DND-41 (cell line): ENCODE results near the gene UBE2N.

Source experiments
- ATAC-seq: fragments of 200-7000 bp; cut with Tn5 transposase; 3 replicates; pipeline ENCODE4 v1.9.1; 2021; ENCODE audit warnings: low read depth; ENCODE audit not compliant: insufficient read depth
- DNase-seq: peaks from one replicate; pipeline ENCODE4 v3.0.0-alpha.2; 2020
- H2AFZ ChIP-seq: 2 replicates; pipeline ENCODE4 v1.6.0; 2012; ENCODE audit warnings: low read depth, low read length
- H3K27ac ChIP-seq: 2 replicates; pipeline ENCODE4 v1.5.1; 2012; ENCODE audit warnings: low read length, inconsistent platforms
- H3K27me3 ChIP-seq: fragments of 200-600 bp; sonication (generic); 2 replicates; pipeline ENCODE4 v1.6.0; 2012; ENCODE audit warnings: low read length, mild to moderate bottlenecking, inconsistent platforms; ENCODE audit not compliant: insufficient read depth, poor library complexity
- H3K36me3 ChIP-seq: 2 replicates; pipeline ENCODE4 v1.5.1; 2012; ENCODE audit warnings: low read length, inconsistent platforms; ENCODE audit not compliant: insufficient read depth
- H3K4me1 ChIP-seq: 2 replicates; pipeline ENCODE4 v1.5.1; 2012; ENCODE audit warnings: mild to moderate bottlenecking, low read length; ENCODE audit not compliant: insufficient read depth
- H3K4me2 ChIP-seq: 2 replicates; pipeline ENCODE4 v1.6.0; 2012; ENCODE audit warnings: mild to moderate bottlenecking, moderate library complexity, low read length, inconsistent platforms; ENCODE audit not compliant: insufficient read depth
- H3K4me3 ChIP-seq, 2 experiments: fragments of 200-600 bp in 1 of 2; shearing (Covaris generic) in 1 of 2; 2 replicates each; pipeline ENCODE4 v1.5.1; 2012 to 2016; ENCODE audit warnings: inconsistent platforms in 2 of 2, low read length in 2 of 2, mild to moderate bottlenecking in 2 of 2, low read depth in 1 of 2, moderate library complexity in 1 of 2
- H3K79me2 ChIP-seq: 2 replicates; pipeline ENCODE4 v1.6.0; 2012; ENCODE audit warnings: low read length, inconsistent platforms; ENCODE audit not compliant: insufficient read depth
- H3K9ac ChIP-seq: 2 replicates; pipeline ENCODE4 v1.6.0; 2012; ENCODE audit warnings: low read depth, mild to moderate bottlenecking, inconsistent platforms, low read length, moderate library complexity
- H3K9me3 ChIP-seq: 2 replicates; pipeline ENCODE4 v1.5.1; 2012; ENCODE audit warnings: low read length, moderate library complexity, mild to moderate bottlenecking, inconsistent platforms; ENCODE audit not compliant: insufficient read depth, severe bottlenecking
- H4K20me1 ChIP-seq: 2 replicates; pipeline ENCODE4 v1.6.0; 2012; ENCODE audit warnings: low read length; ENCODE audit not compliant: insufficient read depth
- EZH2 ChIP-seq: IDR thresholded peaks from 3 replicates; pipeline ENCODE4 v1.6.1; 2012; ENCODE audit warnings: borderline replicate concordance, low read depth, mild to moderate bottlenecking, moderate library complexity, low read length, inconsistent platforms; ENCODE audit not compliant: severe bottlenecking
- TF ChIP-seq, protein P1 (sequence below): IDR thresholded peaks from 2 replicates; pipeline ENCODE4 v1.5.1; 2012; ENCODE audit warnings: borderline replicate concordance, low read length, moderate library complexity, mild to moderate bottlenecking; ENCODE audit not compliant: poor library complexity, severe bottlenecking; ENCODE audit errors: extremely low read depth

Gene UBE2N

DNA sequence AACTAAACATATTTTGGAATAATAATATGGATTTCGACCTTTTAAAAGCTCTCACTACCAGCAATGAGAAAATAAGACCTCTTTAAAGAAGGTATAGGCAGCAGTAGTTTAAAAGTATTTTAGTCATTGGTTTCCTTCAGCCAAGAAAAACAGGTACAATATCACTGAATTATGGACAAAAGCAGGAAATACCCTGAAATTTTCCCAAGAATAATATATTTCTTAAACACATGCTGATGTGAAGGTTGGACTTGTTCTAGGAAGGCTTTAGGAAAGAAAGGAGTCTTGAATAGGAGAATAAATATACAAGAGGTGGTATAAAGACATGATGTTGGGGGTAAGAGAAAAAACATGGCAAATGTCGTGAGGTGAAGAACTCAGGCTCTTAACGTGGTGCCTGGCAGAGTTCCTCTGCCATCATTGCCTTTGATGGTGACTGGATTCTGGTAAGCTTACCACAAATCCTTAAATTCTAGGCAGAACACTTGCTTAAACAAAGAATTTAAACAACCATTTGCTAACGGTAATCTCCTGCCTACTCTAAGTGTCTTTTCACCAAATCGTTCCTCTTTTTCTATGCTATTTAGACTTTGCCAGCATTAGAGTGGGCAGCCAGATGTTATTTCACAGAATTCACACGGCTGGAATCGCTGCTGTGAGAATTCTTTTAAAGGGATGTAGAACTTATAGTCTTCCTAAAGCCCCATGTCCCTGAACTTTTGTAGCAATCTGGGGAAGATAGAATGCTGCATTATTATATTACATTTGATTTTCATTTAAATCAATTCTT, 75.9 kb downstream of the UBE2N start:
- TF ChIP-seq, protein P1, sequence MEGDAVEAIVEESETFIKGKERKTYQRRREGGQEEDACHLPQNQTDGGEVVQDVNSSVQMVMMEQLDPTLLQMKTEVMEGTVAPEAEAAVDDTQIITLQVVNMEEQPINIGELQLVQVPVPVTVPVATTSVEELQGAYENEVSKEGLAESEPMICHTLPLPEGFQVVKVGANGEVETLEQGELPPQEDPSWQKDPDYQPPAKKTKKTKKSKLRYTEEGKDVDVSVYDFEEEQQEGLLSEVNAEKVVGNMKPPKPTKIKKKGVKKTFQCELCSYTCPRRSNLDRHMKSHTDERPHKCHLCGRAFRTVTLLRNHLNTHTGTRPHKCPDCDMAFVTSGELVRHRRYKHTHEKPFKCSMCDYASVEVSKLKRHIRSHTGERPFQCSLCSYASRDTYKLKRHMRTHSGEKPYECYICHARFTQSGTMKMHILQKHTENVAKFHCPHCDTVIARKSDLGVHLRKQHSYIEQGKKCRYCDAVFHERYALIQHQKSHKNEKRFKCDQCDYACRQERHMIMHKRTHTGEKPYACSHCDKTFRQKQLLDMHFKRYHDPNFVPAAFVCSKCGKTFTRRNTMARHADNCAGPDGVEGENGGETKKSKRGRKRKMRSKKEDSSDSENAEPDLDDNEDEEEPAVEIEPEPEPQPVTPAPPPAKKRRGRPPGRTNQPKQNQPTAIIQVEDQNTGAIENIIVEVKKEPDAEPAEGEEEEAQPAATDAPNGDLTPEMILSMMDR, result no peak
- no peak for TF ChIP-seq EZH2
- ATAC-seq (no peak), DNase-seq (no peak)
- Histone ChIP-seq H3K9me3 (no peaks in the 10 kb centered on the region), H3K27me3 (no peaks in the 10 kb centered on the region), H3K79me2 (no peaks in the 10 kb centered on the region), H4K20me1 (no peaks in the 10 kb centered on the region), H3K4me1 (peaks cover 59% of the 10 kb centered on the region), H3K36me3 (no peaks in the 10 kb centered on the region), H2AFZ (no peak overlapping the region), H3K4me2 (no peak overlapping the region; the same call in 1 of the 2 replicates), H3K27ac (peak overlapping the region; percentile 62), H3K9ac (no peak overlapping the region), H3K4me3 (no peak overlapping the region)

DNA sequence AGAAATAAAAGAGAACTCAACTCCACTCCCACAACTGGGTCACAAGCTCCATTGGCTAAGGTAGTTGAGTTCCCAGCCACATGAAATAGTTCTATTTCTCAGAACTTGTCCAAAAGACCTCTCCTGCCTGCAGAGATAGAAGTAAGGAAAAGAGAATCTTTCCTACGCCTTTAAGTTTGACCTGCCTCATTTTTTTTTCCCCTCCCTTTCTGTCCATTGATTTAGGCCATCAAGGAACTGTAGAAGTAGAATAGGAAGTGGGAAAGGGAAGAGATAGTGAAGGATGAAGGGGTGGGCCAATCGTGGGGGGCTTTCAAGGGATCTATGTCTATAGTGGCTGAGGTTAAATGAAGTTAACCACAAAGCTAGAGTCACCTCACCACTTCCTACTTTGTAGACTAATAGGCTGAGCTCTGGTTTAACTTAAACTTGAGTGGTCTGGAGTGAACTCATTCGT, 77.9 kb downstream of the UBE2N start:
- Histone ChIP-seq H3K4me2 (peak overlapping the region; percentile 48; the same call in 1 of the 2 replicates), H3K27ac (peak overlapping the region; percentile 70), H3K9ac (no peak overlapping the region), H2AFZ (no peak overlapping the region), H3K36me3 (no peaks in the 10 kb centered on the region), H4K20me1 (no peaks in the 10 kb centered on the region), H3K79me2 (no peaks in the 10 kb centered on the region), H3K9me3 (no peaks in the 10 kb centered on the region), H3K27me3 (no peaks in the 10 kb centered on the region), H3K4me3 (no peak overlapping the region), H3K4me1 (peaks cover 59% of the 10 kb centered on the region)
- TF ChIP-seq, protein P1, result no peak
- TF ChIP-seq EZH2, result no peak
- peak; percentile 92 for ATAC-seq
- DNase-seq, result peak; percentile 72

DNA sequence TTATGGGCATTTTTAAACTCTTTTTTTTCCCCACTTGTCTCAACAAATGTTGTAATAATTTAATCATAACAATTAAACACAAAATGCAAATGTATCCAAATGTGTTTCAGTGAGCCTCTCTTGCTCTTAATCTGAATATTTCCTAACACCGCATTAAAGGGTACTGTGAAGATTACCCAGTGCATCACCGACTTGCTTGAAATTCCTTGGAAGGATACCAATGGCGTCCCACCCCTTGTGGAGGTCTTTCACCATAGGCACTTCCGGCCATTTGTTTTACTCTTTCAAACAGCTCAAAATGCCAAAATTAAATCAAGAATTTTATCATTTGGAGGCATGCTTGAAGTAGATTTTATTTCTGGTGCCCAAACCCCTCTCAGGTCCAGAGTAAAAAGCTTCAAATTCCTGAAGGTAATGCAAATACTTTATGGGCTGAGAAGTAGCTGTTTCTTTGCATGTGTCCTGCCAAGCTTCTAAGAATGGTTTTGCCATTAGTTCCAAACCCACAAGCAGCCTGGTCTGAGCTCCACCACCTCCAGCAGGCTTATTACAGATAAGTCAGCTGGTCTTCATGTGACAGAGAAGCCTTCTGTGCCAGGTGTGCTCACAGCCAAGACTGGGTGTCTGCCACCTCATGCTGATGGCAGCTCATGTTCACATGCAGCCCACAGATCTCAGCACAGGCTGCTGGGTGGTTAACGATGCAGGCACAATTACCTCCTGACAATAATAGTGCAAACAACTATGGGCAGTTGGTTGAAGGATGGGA, 80.4 kb downstream of the UBE2N start:
- H3K4me1 ChIP-seq, result peaks cover 44% of the 10 kb centered on the region
- H2AFZ ChIP-seq, result no peak overlapping the region
- ATAC-seq (peak; percentile 16; the same call in 2 of the 3 replicates), DNase-seq (peak; percentile 52)
- H4K20me1 ChIP-seq, result no peaks in the 10 kb centered on the region
- H3K9ac ChIP-seq, result no peak overlapping the region
- TF ChIP-seq, protein P1, result no peak
- TF ChIP-seq EZH2, result no peak
- peak overlapping the region; percentile 32; the same call in 1 of the 2 replicates for H3K27ac ChIP-seq
- H3K9me3 ChIP-seq, result no peaks in the 10 kb centered on the region
- H3K27me3 ChIP-seq, result no peaks in the 10 kb centered on the region
- H3K36me3 ChIP-seq, result no peaks in the 10 kb centered on the region
- H3K79me2 ChIP-seq, result no peaks in the 10 kb centered on the region
- H3K4me2 ChIP-seq, result no peak overlapping the region
- H3K4me3 ChIP-seq, result no peak overlapping the region
